Activated CD4-positive, alpha-beta T cell treated with anti-CD3 and anti-CD28 coated beads, Interleukin-2, Interleukin-6, amounts not matched to agents 100 ng/mL and 50 ng/mL, durations not matched to agents 16 hours and 8 hours (primary cell): ENCODE data around the gene NLRC5.

Source experiments
- DNase-seq: peaks from one replicate; pipeline ENCODE4 v3.0.0-alpha.2; 2020

The NLRC5 gene

DNA sequence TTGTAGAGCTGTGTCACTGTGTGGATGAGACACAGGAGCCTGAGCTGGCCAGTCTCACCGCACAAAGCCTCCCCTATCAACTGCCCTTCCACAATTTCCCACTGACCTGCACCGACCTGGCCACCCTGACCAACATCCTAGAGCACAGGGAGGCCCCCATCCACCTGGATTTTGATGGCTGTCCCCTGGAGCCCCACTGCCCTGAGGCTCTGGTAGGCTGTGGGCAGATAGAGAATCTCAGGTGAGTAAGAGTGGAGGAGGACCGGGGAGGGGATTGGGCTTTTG is 37.4 kb downstream of the NLRC5 start:
- DNase-seq = no peak

DNA sequence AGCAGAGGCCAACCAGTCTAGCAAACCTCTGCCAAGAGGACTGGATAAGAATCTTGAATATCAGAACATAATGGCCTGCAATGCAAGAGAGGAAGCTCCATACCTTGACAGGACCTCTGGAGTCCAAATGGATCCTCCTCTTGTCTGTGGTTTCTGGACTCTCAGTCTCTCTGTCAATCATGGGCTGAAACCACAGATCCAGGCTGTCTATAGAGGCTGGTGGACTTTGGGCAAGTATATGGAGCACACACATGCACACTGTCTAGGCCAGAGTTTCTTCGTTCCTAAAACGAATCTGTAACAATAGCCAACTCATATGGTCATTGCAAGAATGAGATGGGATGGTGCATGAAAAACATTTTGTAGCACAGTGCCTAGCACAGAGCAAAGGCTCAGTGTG is 37.7 kb downstream of the NLRC5 start:
- no peak for DNase-seq

DNA sequence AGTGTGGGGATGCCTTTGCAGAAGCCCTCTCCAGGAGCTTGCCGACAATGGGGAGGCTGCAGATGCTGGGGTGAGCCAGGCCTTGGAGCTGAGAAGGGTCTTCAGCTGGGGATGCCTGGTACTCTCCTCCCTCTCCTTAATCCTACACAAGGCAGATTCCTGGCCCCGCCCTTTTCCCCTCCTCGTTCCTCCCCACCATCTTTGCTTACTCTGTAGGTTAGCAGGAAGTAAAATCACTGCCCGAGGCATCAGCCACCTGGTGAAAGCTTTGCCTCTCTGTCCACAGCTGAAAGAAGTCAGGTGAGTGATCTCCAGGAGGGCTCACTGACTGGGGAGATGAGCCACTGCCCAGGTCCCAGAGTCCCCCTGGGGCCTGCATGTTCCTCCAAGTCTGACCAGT is 38.7 kb downstream of the NLRC5 start:
- DNase-seq = no peak

DNA sequence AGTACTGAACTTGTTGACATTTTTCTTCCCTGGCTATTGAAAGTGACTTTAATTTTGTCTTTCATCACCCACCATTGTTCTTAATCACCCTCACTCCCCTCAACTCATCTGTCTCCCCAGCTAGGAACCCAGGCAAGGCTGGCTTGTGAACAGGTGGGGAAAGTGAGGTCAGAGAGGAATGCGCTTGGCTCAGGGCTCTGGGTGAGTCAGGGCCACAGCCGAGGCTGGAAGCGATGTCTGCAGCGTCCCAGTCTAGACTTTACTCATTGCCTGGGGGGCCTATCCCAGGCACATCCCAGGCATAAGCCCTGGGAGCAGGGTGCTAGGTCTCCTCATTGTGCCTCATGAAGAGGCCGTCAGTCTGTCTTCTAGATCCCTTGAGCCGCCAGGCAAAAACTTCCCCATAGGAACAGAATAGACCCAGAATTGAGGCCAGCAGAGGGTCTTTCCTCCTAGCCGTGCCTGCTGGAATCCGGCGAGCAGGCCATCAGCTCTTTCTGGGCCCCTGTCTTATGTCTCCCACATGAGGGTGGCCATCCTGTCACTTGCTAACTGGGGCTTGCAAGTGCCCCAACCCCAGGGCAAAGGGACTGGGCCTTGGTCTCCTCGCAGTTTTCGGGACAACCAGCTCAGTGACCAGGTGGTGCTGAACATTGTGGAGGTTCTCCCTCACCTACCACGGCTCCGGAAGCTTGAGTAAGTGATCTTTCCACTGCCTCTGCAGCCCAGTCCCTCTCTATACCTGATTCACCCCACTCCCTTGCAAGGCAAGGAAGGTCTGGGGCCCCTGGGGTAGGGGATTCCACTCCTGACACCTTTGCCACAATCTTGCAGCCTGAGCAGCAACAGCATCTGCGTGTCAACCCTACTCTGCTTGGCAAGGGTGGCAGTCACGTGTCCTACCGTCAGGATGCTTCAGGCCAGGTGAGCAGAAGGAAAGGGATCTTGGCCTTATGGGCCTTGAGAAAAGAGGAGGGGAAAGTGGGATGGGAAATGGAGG is 40.1 kb downstream of the NLRC5 start:
- no peak for DNase-seq

DNA sequence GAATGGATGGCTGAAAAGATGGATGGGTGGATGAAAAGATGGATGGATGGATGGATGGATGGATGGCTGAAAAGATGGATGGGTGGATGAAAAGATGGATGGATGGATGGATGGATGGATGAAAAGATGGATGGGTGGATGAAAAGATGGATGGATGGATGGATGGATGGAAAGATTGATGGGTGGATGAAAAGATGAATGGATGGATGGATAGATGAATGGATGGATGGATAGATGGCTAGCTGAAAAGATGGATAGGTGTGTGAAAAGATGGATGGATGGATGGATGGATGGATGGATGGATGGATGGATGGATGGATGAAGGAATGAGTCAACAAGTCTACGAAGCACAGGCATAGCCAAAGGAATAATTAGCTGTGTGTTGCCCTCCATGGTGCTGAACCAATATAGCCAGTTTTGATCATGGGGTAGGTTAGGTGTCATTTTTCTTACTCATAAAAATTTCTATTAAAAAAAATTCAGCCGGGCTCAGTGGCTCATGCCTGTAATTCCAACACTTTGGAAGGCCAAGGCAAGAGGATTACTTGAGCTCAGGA is 41.1 kb downstream of the NLRC5 start:
- DNase-seq = no peak

DNA sequence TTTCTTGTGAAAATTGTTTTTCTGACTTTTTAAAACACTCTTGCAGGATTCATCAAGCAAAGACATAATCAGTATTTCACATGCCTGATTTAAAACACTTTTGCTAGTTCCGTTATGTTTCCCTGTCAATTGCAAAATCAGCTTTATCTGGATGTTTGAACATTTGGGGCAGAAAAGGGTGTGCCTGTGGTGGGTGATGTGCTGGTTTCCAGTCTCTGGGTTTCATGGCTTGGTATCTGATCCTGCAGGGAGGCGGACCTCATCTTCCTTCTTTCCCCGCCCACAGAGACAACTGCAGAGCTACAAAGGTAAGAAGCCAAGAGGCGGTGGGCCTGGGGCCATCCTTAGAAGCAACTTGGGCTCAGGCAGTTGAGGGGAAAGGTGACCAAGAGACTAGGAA is 41.8 kb downstream of the NLRC5 start:
- DNase-seq = no peak

DNA sequence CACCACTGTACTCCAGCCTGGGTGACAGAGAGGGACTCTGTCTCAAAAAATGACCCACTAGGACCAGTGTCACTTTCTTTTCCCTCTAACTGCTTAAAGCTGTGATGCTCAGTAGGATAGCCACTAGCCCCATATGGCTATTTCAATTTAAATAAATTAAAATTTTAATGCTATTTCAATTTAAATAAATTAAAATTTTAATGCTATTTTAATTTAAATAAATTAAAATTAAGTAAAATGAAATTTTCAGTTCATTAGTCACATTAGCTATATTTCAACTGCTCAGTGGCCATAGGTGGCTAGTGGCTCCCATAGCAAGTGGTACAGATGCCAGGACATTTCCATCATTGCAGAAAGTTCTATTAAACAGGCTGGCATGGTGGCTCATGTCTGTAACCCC is 43.0 kb downstream of the NLRC5 start:
- no peak for DNase-seq

GRCh38 chr16:57032931-57033330 is 43.6 kb downstream of the NLRC5 start:
- no peak for DNase-seq

DNA sequence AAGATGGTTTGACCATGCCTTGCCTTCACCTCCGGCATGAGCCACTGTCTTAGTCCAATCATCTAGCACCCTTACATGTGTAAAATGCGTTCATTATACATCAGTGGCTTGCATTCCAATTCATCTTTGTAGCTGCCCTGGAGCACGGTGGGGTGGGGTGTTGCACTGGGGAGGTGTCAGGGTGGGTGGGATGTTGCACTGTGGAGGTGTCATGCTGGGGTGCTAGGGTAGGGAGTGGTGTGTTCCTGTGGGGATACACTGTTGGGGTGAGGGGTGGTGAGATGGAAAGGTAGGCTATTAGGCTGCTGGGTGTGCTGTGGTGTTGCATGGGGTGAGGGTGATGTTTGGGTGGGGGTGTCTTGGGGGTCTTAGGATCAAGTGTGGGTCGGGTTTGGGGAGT is 47.0 kb downstream of the NLRC5 start:
- no peak for DNase-seq

DNA sequence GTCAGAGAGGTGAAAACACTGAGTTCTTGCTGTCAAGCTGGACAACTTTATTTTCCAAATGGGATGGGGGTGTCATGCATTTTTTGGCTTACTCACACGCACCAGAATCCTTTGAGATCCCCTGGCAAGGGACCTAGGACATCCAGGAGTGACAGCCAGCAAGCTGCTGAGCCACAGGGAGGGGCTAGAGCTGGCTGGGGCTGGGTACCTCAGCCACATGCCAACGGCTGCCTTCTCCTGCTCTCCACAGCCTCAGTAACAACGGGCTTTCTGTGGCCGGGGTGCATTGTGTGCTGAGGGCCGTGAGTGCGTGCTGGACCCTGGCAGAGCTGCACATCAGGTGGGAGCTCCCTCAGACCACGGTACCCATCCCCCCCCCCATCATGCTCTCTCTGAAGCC is 47.6 kb downstream of the NLRC5 start:
- no peak for DNase-seq

- no peak for DNase-seq
Measured at GRCh38 chr16:57038166-57038565, 48.8 kb downstream of the NLRC5 start.

- peak; percentile 72 for DNase-seq
Measured at GRCh38 chr16:57039148-57039812, 49.9 kb downstream of the NLRC5 start.

- DNase-seq = peak; percentile 92
Measured at GRCh38 chr16:57041182-57042156, 52.1 kb downstream of the NLRC5 start.

DNA sequence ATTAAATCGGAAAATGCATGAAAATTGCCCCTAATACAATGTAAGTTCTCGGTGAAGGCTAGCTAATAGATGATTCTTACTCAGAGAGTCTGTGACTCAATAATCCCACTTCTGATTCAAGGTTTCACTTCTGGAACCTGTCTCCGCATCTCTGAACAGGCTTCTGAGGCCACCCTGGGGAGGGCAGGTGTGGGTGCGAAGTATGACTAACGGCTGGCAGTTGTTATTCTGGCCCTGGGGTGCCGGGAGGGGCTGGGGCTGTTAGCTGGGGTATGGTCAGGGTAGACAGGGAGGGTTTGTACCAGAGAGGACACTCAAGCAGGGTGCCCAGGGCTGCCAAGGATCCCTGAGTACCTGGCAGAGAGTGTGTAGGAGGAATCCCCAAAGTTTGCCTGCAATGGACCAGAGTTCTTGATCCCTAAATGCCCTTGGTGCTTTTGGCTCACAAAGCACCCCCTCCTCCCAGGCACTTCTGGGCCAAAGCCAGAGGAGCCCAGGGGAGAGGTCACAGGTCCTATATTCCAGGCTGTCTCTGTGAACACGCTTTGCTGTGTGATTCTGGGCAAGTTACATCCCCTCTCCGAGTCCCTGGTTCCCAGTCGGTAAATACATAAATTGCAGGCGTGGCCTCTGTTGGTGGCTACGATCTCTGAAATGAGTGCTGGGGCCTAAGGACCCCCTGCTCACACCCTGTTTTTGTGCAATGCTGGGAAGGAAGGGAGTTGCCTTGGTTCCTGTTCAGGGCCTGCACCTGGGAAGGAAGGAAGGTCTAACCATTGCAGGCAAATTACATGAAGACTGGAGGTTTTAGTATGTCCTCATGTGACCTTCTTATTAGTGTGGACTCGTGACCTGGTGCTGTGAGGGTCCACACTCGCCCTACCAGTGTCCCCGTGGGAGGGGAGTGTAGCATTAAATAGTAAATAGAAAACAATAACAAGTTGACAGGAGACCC is 53.1 kb downstream of the NLRC5 start:
- DNase-seq = peak; percentile 94

- no peak for DNase-seq
Measured at GRCh38 chr16:57043248-57043647, 53.9 kb downstream of the NLRC5 start.

- DNase-seq = no peak
Measured at GRCh38 chr16:57044931-57045693, 55.8 kb downstream of the NLRC5 start.

- DNase-seq = no peak
Measured at GRCh38 chr16:57045694-57046381, 56.5 kb downstream of the NLRC5 start.

- no peak for DNase-seq
Measured at GRCh38 chr16:57048095-57048494, 58.7 kb downstream of the NLRC5 start.

DNA sequence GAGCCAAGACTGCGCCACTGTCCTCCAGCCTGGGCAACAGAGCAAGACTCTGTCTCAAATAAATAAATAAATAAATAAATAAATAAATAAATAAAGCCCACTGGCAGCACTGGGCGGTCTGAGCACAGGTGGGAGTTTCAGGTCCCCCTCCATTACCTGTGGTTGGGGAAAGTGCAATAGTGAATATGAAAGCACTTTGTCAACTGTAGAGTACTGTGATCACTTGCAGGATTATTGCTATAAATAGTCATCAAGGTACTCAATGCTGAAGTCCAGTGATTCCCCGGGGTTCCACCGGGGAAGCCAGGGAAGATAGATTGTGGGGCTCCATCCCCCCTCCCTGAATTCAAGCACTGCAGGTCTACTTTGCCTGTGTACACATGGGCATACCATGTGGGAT is 60.3 kb downstream of the NLRC5 start:
- DNase-seq = peak; percentile 40

GRCh38 chr16:57051696-57052228 is 62.4 kb downstream of the NLRC5 start:
- DNase-seq = no peak
